Forelimb muscle (tissue), 1 donor: ENCODE results near the gene PPM1M. TPM values are rescaled to one million over a fixed set of nuclear protein-coding genes. Genes with fewer than 3 reads are reported as not detected.

Experiments used
- DNase-seq: peaks from one replicate; pipeline ENCODE4 v3.0.0-alpha.2; 2013; ENCODE audit warnings: low read depth
- polyA plus RNA-seq: library from polyadenylated mRNA; unstranded; fragments of 120-200 nt; gene quantifications from one replicate; pipeline ENCODE4 v1.2.1, GENCODE V29; 2013; ENCODE audit not compliant: insufficient read length

Gene PPM1M
- polyA plus RNA-seq, 1 donor = 13.3 TPM

DNA sequence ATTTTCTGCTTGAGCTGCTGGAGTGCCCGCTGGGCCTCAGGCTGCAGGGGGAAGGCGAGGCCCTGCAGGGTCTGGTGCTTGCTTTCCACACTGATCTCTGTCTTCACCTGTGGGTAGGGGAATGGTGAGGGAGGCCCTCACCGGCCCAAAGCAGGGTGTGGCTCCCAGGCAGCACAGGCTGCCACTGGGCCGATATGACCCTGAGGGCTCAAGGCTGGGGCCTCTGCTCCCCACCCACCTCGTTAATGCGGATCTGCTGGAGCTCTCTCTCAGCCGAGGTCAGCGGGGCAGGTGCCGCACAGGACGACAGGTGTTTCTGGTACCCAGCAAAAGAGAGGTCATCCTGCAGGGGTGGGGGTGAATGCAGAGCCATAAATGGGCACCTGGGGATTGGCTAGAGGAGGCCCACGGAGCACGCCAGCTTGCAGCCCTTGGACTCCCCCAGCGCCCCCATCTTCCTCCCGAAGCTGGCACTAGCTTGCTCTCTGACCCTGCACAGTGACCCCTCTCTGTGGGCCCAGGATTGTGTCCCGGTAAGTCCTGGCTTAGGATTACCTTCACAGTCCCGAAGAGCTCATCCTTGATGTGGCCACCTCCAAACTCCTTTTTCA is 14.6 kb upstream of the PPM1M start:
- no peak for DNase-seq

DNA sequence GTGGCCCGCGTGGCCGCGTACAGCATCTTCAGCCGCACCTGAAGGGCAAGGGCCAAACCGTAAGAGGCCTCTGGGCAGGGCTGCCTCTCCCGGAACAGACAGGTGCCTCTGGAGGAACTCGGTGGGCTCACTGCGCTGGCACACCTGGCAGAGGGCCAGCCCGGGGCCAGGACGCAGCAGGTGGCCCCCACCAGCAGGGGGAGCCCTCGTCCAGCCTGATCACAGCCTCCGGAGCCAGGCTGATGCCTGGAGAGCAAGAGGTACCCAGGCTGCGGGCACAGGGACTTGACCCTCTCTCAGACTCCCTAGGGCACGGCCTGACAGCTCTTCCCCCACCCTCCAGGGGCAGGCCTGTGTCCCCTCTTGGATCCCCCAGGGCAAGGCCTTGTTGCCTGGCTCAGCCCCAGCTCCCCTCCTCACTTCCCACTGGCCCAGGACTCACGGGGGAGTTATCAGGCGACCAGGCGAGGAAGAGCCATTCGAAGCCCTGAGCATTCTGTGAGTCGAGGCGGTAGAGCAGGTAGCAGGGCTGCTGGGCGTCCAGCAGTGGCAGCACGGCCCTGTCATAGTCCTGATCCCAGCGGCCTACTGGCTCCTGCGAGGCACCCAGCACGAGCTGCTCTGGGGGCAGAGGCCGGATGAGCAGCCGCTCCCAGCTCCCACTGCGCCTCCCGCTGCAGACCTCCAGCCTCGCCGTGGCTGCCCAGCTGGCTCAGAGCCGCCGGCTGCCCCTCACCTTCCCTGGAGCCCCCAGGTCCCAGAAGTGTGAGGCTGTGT is 13.9 kb upstream of the PPM1M start:
- DNase-seq = no peak

DNA sequence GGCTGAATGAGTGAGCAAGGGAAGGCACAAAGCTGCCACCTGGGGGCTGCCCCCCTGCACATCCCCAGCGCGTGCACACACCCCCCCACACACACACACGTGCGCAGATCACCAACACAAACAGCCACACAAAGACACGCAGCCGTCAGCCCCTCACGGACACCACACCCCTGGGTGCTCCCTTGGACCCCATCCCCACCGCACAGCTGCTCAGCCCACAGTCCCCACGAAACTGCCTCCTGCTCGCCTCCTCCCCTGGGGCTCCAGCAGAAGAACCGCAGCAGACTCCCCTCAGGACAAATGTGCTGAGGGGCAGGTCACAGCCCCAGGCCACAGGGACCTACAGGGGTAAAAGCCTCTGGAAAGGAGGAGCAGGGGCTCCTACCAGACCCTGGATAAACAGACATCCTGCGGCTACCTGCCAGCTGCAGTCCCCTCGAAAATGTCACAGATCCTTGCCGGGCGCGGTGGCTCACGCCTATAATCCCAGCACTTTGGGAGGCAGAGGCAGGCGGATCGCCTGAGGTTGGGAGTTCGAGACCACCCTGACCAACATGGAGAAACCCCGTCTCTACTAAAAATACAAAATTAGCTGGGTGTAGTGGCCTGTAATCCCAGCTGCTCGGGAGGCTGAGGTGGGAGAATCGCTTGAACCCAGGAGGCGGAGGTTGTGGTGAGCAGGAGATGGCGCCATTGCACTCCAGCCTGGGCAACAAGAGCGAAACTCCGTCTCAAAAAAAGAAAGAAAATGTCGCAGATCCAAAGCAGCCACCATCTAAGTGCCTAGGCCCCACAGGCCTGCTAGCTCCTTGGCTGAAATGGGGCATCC is 13.1 kb upstream of the PPM1M start:
- no peak for DNase-seq

DNA sequence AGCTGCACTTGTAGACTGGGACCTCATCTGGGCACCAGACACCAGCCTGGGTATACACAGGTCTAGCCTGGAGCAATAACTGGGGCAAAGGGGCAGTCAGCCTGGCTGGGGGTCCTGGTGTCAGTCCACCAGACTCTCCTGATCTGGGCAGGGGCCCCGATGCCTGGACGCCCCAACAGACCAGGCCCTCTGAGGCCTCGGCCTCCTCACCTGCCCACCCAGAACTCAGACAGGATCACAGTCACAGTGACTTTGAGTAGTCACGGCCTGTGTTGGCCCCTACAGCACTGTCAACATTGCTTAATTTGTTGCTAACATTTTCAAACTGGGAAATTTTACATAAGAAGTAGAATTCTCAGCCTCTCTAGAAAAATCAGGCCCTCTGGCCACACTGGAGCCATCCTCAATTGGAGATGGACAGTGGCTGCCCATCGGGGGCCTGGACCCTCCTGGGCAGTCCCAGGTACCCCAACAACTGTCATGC is 12.4 kb upstream of the PPM1M start:
- DNase-seq = no peak

DNA sequence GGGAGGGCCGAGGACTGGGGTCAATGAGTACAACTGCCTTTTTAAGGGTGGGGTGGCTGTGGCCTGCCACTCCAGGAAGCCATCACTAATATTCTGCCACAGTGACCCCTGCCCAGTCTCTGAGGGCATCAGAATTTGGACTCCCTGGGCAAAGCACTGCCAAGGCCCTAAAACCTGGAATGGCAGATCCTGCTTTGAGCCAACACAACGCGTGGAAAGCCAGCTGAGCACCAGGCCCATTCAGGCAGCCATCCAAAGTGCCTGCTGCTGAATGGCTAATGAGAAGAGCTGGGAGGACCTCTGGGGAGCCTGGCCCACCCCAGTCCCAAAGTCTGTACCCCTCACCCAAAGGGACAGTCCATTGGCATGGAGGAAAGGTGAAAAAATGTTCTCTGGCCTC is 11.6 kb upstream of the PPM1M start:
- no peak for DNase-seq

DNA sequence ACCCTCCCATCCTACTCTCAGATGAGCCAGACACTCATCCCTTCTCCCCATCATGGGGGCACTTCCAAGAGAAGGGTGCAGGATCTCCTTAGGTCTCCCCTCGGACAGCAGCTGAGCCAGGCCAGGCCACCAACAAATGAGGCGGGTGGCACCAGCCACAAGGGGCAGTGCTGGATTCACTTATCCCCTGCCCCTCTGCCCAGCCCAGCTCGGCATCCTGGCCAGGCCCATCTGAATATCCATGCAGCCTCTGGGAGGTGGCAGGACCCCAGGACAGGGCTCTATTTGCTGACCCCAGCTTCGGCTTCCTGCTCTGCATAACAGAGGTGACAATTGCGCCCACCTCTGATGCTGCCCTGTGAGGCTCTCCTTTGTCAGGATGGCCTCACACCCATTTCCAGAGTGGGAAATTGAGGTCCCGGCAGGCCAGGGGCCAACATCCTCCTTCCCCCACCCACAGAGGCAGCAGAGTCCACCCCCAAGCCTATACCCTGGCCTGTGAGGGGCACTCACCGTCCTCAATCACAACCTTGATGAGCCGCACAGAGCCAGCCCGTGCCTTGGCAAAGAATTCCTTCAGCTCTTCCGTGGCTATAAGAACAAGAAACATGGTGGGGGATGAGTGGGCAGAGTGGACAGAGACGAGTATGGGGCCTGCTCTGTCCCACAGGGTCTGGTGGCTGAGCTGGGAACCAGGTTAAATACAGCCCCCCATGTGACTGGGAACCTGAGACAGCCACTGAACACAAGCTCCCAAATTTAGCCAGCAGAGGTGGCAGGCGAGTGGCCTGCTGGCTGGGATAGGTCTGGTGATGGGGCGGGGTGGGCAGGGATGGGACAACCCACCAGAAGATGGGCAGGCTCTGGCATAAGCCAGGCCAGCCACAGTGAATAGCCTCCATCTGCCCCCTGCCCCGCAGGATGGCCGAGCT is 10.8 kb upstream of the PPM1M start:
- no peak for DNase-seq

DNA sequence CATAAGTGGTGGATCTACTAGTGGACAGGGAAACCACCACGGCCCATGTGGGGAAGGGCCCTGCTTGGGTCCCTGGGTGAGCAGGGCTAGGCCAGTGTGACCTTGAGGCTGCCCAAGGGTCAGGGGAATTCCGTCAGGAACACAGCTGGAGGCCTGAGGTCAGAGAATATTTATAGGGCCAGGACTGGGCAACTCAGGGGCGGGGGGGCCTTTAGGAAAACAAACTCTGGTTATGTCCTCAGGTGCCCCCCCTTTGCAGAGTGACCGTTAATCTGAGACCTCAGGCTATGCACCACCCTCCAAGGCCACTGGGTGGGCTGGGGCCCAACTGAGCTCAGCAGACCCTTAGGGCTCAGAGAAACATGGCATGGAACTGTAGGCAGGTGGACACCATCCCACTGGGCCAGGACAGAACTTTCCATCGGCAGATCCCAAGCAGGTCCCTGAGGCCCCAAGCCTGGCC is 9.1 kb upstream of the PPM1M start:
- no peak for DNase-seq

DNA sequence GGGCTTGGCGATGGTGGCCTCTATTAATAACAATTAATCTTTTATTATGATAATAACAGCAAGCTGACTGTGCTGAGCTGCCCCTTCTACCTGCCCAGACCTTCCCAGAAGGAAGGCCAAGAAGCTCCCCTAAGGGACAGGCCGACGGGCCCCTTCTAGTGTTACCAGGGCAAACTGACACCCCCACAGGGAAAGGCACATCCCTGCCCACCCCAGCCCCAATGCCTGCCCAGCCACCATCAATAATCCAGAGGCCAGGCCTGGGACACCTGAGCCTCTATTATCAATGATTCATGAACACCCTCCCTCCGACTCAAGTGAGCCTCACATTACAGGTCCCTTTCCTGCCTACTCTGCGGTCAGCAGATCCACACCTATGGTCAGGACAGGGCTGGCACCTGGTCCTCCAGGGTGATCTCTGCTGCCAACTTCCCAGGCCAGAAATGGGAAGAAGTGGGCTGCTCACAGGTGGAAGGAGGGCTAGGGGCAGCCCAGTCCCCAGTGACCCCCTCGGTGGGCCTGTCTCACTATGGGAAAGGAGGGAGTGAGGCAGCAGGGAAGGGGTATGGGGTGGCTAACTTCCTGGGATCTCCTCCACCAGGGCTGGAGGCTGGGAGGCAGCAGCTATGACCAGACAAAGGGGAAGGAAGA is 8.4 kb upstream of the PPM1M start:
- DNase-seq = no peak

DNA sequence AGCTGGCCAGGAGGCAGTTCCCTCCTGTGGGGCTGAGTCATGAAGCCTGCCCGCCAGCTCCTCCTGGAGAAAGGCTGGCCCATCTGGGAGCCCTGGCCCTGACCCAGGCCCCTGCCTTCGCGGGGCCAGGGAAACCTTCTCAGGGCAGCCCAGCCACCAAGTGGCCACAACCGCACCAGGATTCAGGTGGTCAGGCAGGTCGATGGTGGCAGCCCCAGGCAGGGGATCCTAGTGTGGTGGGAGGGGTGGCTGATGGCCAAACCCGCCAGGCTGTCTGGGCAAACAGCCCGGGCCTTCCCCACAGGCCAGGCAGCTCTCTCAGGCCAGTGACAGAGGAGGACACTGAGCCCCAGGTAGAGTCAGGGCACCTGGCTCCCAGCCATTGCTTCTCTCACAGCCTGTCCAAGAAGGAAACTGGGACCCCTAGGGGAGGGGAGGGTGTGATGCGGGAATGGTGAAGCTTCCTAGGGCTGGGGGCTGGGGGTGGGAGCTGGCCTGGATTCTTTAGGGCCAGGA is 7.8 kb upstream of the PPM1M start:
- DNase-seq = no peak

DNA sequence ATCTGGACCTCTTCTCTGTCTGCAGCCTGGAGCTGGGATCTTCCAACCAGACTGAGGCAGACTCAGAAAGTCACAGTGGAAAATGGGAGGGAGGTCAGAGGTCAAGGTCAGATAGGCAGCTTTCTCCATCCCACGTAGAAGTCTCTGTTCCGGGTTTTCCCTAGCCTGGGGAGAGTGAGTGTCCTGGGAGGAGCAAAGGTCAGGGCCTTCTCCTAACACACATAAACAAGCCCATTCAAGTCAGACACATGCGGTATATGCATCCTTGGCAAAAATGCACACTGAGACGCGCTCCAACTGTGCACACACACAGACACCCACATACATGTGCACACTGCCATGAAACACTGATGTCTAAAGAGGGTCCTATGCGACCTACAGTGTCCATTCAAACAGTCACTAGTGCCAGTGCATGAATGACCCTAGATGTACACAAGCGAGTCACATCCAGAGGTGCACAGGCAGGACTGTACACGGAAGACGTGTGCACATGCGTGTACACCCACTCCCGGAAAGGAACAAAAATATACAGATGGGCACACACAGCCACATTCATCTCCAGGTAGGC is 7.3 kb upstream of the PPM1M start:
- no peak for DNase-seq

DNA sequence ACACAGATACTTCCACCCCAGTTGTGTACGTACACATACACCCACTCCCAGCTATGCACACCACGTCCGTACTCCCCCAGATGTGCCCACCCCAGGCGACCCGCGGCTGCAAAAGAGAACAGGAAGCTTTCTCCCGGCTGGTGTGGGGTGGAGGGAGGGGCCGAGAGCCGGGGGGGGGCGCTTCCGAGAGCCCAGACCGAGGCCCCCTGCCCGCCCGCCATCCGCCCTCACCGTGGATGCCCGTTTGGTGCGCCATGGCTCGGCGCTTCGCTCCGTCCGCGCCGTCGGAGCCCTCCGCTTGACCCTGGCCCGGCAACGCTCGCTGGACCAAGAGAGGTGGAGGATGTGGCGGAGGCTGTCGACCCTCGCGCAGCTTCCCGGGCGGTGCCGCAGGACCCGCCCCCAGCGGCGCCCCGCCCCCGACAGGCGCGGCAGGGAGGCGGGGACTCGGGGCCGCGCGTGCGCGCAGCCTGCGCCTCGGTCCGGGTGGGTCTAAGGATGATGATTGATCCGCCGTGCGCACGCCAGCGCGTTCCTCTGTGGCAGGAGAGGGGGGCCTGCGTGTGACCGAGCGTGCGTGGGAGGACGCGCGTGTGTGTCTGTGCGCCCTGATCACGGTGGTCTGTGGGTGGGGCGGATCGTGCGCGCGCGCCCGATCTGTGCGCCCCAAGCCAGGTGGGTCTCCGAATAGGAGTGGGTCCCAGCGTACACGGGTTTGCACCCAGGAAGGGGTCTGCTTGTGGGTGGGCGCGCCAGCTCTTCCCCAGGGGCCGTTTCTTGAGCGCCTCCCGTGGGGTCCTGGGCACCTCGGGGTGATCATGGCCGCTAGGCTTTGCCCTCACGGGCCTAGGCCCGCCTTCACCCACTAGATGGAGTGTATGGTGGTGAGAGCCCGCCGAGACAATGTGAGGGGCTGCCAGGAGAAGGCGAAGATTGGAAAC is 6.5 kb upstream of the PPM1M start, which contains the start of gene TWF2:
TWF2 (minus strand) TSS at position 398 of the 941 bp plus-strand sequence; CDS start at position 256, 142 bp downstream.
- no peak for DNase-seq

DNA sequence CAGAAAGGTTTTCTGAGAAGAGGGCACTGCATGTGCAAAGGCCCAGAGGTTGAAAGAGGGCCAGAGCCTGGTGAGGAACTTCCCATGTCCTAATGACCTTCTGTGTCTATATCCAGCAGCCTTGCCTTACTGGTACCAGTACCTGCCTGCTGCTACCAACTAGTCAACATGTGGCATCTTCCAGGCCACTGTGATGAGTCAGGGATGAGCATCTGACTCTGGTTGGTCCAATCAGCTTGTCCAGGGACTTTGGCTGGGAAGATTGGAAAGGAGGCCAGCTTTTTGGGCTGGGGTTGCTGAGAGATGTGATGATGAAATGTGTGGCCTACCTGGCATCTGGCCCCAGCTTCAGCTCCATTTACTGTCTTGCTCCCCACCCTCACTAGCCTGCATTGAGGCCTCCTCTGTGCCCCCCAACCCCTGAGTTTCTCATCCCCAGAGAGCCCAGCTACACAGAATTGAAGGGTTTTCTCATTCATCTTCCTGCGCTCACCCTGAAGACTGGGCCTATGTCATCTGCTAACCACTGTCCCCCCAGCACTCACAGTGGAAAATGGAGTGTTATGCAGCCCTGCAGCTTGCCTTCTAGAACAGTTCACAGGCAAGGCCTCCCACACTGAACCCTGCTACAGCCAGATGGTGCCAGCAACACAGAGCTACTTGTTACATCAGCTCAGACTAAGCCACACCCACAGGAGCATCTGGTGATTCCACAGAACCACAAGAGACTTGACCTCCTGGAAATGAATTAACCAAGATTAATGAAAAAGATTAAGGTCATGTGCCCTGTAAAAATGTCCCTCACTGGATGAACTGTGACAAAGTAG is 5.3 kb upstream of the PPM1M start:
- no peak for DNase-seq

DNA sequence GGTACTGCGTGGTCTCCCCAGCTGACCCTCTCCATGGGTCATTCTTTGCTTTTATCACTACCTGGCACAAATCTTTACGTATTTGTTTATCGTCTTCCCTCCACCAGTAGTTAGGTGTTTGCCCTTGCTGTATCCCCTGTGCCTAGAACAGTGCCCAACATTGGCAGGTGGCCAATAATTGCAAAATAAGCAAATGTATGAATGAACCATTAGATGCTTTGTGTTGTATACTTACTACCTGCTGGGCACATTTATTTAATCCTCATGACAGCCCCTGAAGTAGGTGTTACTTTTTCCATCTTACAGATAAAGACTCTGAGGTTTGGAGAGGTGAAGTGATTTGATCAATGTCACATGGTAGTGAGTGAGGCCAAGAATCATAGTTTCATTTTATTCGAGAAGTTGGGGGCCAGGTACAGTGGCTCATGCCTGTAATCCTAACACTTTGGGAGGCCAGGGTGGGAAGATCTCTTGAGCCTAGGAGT is 4.6 kb upstream of the PPM1M start:
- DNase-seq = no peak

DNA sequence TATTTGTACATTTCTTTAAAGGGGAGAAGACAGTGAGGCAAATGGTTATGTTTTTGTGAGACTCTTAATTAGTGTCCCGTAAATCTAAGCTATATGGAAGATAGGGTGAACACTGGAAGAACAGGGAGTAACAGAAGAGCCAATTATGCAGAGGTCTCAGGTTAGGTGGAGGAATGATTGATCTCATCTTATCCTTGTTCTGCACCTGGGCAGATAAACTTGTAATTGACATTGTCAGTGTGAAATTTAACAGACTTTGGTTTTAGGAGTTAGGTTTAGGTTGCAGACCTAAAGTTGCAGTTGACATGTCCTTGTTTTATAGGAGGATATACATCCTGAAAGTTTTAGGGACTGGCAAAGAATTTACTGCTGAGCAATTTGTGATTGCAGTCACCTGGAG is 3.5 kb upstream of the PPM1M start:
- DNase-seq = no peak

DNA sequence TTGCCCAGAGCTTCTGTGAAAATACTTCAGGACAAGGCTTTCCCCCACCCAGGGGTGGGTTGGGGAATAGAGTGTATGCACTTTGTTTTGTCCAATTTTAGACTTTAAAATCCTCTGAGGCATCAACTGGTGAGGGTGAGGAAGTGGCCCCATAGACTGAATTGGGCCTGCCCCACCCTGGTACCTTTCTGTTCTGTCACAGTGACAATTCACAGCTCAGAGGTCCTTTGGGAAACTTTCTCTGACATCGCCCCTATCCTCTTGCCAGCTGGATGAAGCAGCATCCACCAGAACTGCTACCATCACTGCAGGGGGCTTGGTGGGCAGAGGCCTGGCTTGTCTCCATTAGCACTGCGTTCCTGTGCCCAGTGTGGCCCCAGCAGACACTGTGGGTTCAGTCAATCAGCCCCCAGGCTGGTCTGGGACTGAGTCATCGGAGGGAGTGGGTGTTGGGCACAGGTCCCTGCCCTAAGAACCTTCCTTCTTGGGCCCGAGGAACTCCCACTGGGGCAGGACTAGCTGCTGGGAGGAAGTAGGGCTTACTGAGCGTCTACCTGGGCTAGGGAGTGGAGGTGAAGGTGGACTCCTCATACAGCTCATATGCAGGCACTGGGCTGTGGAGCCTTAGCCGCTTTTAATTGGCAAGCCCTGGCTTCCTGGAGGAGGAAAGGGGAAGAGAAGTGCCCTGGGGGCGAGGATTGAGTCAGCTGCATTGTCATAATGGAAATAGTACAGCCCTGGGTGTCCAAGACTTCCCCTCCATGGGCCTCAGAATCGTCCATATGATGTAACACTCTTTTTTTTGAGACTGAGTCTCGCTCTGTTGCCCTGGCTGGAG is 1.5 kb upstream of the PPM1M start:
- DNase-seq = no peak

DNA sequence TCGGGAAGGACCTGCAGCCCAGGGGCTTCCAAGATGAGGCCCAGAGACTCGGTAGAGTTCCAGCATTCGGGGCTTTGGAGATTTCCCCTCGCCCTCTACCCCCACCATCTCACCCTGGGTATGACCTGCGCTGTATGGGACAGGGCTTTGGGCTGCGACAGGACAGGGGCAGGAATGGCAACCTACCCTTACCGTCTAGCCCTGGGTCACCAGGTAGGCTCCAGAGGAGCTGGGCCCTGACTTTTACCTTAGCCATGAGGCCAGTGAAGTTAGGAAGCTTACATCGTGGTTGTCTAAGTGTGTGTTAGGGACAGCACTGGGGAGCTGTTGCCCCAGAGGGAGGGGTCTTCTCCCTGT is 683 bp downstream of the PPM1M start:
- DNase-seq = no peak
